ENCODE data around the gene CTF1. TPM values are rescaled to one million over a fixed set of nuclear protein-coding genes. Genes with fewer than 3 reads are reported as not detected.

CTF1 gene
- total and polyA plus RNA-seq, 7 experiments from 2014 or later = 0.17 to 0.54 (median 0.40) TPM; not detected in 3

- H3K27ac ChIP-seq (ENCODE audit: low read depth, low read length) = peak overlapping the region; percentile 80
Measured at GRCh38 chr16:30903002-30903401, 6.6 kb downstream of the CTF1 start.

GRCh38 chr16:30903596-30903995, 7.2 kb downstream of the CTF1 start:
- DNase-seq = no peak
- CTCF ChIA-PET = interaction anchor here (3.8 to 4.1 kb wide), 2 partner anchors 30 to 59 kb away, joined by 23 to 54 read pairs; no protein-coding TSS in a partner anchor

More at GRCh38 chr16:30903002-30903401, 6.6 kb downstream of the CTF1 start:
- no peaks in the 10 kb centered on the region for H3K36me3 ChIP-seq (ENCODE audit: control insufficient read depth in 2 of 3, insufficient read depth in 3 of 3, low read length in 3 of 3)
- Mint-ChIP-seq H3K4me1 (peaks cover 25 to 45% (median 38%) of the 10 kb centered on the region in 7 donors), H3K36me3 (peaks cover 0 to 4% (median 0%) of the 10 kb centered on the region in 5 donors), H3K27me3 (no peaks in the 10 kb centered on the region), H3K27ac (peak overlapping the region; percentile 90 to 99 (median 98)), H3K4me3 (peak overlapping the region; percentile 91 to 99 (median 96)), H3K9me3 (peaks cover 0 to 5% (median 0%) of the 10 kb centered on the region in 11 donors)
- H3K9me3 ChIP-seq (ENCODE audit: control insufficient read depth in 2 of 3, low read length in 3 of 3) = peaks cover 0 to 3% (median 0%) of the 10 kb centered on the region in 3 experiments
- POLR2A ChIA-PET = interaction anchor here (1.0 to 4.3 kb wide), 12 partner anchors 10 to 557 kb away, joined by 3 to 67 read pairs (median 8); partner anchors contain the start of genes ARMC5, BCL7C, ZNF646 and ZNF668
- CTCF ChIA-PET = interaction anchor here (0.8 to 4.1 kb wide), 5 partner anchors 10 to 539 kb away, joined by 3 to 54 read pairs (median 9); partner anchors contain the start of gene ZNF843
- ATAC-seq = no peak
- DNase-seq = peak in 3 of 9 donors; percentile 19 to 37 (median 27)
- H3K27me3 ChIP-seq (ENCODE audit: control insufficient read depth in 2 of 2, insufficient read depth in 2 of 2, low read length in 2 of 2) = no peaks in the 10 kb centered on the region
- intact Hi-C loops (cut with micrococcal nuclease) = loop anchor here (1.0 to 5.0 kb wide), 2 partner anchors 28 to 141 kb away; partner anchors contain the start of genes CFAP119 (in 1 of the 2) and RNF40 (in 1 of the 2)
- peaks cover 26 to 35% of the 10 kb centered on the region in 2 donors for H3K4me1 ChIP-seq (ENCODE audit: control insufficient read depth in 2 of 2, insufficient read depth in 2 of 2, low read length in 2 of 2)
- peak overlapping the region; percentile 65 for H3K4me3 ChIP-seq (ENCODE audit: low read length)

GRCh38 chr16:30904114-30904780, 7.8 kb downstream of the CTF1 start:
- CTCF ChIA-PET = interaction anchor here (0.8 to 1.9 kb wide), 2 partner anchors 13 to 59 kb away, joined by 3 to 6 read pairs; no protein-coding TSS in a partner anchor
- Histone ChIP-seq H3K27ac (ENCODE audit: low read depth, low read length) (peak overlapping the region; percentile 80), H3K4me1 (ENCODE audit: control insufficient read depth in 2 of 2, insufficient read depth in 2 of 2, low read length in 2 of 2) (peaks cover 26 to 38% of the 10 kb centered on the region in 2 donors), H3K9me3 (ENCODE audit: control insufficient read depth in 2 of 3, low read length in 3 of 3) (peaks cover 0 to 3% (median 0%) of the 10 kb centered on the region in 3 experiments), H3K4me3 (ENCODE audit: low read length) (no peak overlapping the region), H3K27me3 (ENCODE audit: control insufficient read depth in 2 of 2, insufficient read depth in 2 of 2, low read length in 2 of 2) (no peaks in the 10 kb centered on the region), H3K36me3 (ENCODE audit: control insufficient read depth in 2 of 3, insufficient read depth in 3 of 3, low read length in 3 of 3) (no peaks in the 10 kb centered on the region)
- Mint-ChIP-seq H3K27me3 (no peaks in the 10 kb centered on the region), H3K36me3 (peaks cover 0 to 4% (median 0%) of the 10 kb centered on the region in 5 donors), H3K4me3 (peak overlapping the region in 5 of 10 donors; percentile 28 to 99 (median 94)), H3K4me1 (peaks cover 26 to 47% (median 35%) of the 10 kb centered on the region in 7 donors), H3K9me3 (peaks cover 0 to 5% (median 0%) of the 10 kb centered on the region in 11 donors), H3K27ac (peak overlapping the region; percentile 41 to 99 (median 96))
- DNase-seq (no peak), ATAC-seq (no peak)
- POLR2A ChIA-PET = interaction anchor here (0.6 to 4.3 kb wide), 7 partner anchors 9 to 99 kb away, joined by 3 to 67 read pairs (median 5); no protein-coding TSS in a partner anchor
- intact Hi-C loops (cut with micrococcal nuclease) = loop anchor here in 1 of 2 donors (5.0 kb wide), 1 partner anchor 142 kb away; the partner anchor contains the start of genes CFAP119 and RNF40

More at GRCh38 chr16:30903596-30903995, 7.2 kb downstream of the CTF1 start:
- POLR2A ChIA-PET = interaction anchor here (0.6 to 4.3 kb wide), 6 partner anchors 11 to 98 kb away, joined by 3 to 67 read pairs (median 10); partner anchors contain the start of gene BCL7C
- ATAC-seq = peak; percentile 21
- peaks cover 0 to 4% (median 0%) of the 10 kb centered on the region in 5 donors for H3K36me3 Mint-ChIP-seq
- H3K4me1 Mint-ChIP-seq = peaks cover 26 to 47% (median 38%) of the 10 kb centered on the region in 7 donors
- peak overlapping the region; percentile 18 to 99 (median 73) for H3K4me3 Mint-ChIP-seq
- Histone ChIP-seq H3K27ac (ENCODE audit: low read depth, low read length) (peak overlapping the region; percentile 80), H3K36me3 (ENCODE audit: control insufficient read depth in 2 of 3, insufficient read depth in 3 of 3, low read length in 3 of 3) (no peaks in the 10 kb centered on the region), H3K4me3 (ENCODE audit: low read length) (no peak overlapping the region), H3K9me3 (ENCODE audit: control insufficient read depth in 2 of 3, low read length in 3 of 3) (peaks cover 0 to 3% (median 0%) of the 10 kb centered on the region in 3 experiments), H3K27me3 (ENCODE audit: control insufficient read depth in 2 of 2, insufficient read depth in 2 of 2, low read length in 2 of 2) (no peaks in the 10 kb centered on the region), H3K4me1 (ENCODE audit: control insufficient read depth in 2 of 2, insufficient read depth in 2 of 2, low read length in 2 of 2) (peaks cover 26 to 38% of the 10 kb centered on the region in 2 donors)
- peak overlapping the region; percentile 90 to 99 (median 96) for H3K27ac Mint-ChIP-seq
- H3K27me3 Mint-ChIP-seq = no peaks in the 10 kb centered on the region
- peaks cover 0 to 5% (median 0%) of the 10 kb centered on the region in 11 donors for H3K9me3 Mint-ChIP-seq
- intact Hi-C loops (cut with micrococcal nuclease) = loop anchor here (1.0 to 5.0 kb wide), 2 partner anchors 28 to 141 kb away; partner anchors contain the start of genes CFAP119 (in 1 of the 2) and RNF40 (in 1 of the 2)

GRCh38 chr16:30907064-30907463, 10.7 kb downstream of the CTF1 start:
- CTCF ChIA-PET = no interaction called here
- no peak for ATAC-seq

GRCh38 chr16:30910427-30911029, 14.1 kb downstream of the CTF1 start:
- no peaks in the 10 kb centered on the region for H3K9me3 Mint-ChIP-seq
- no peak overlapping the region for H3K4me3 Mint-ChIP-seq
- intact Hi-C loops (cut with micrococcal nuclease) = no loop called here
- ChIA-PET POLR2A (no interaction called here), CTCF (no interaction called here)
- H3K27ac Mint-ChIP-seq = no peak overlapping the region
- H3K27me3 Mint-ChIP-seq = no peaks in the 10 kb centered on the region
- H3K27ac ChIP-seq (ENCODE audit: low read depth, low read length) = no peak overlapping the region
- no peak for DNase-seq
- no peak overlapping the region for H3K4me3 ChIP-seq (ENCODE audit: low read length)
- H3K36me3 ChIP-seq (ENCODE audit: control insufficient read depth in 2 of 3, insufficient read depth in 3 of 3, low read length in 3 of 3) = no peaks in the 10 kb centered on the region
- H3K9me3 ChIP-seq (ENCODE audit: control insufficient read depth in 2 of 3, low read length in 3 of 3) = no peaks in the 10 kb centered on the region
- no peaks in the 10 kb centered on the region for H3K36me3 Mint-ChIP-seq
- peaks cover 7 to 15% (median 9%) of the 10 kb centered on the region in 7 donors for H3K4me1 Mint-ChIP-seq
- no peak for ATAC-seq
- no peaks in the 10 kb centered on the region for H3K27me3 ChIP-seq (ENCODE audit: control insufficient read depth in 2 of 2, insufficient read depth in 2 of 2, low read length in 2 of 2)
- H3K4me1 ChIP-seq (ENCODE audit: control insufficient read depth in 2 of 2, insufficient read depth in 2 of 2, low read length in 2 of 2) = peaks cover 0 to 7% of the 10 kb centered on the region in 2 donors

More at GRCh38 chr16:30907064-30907463, 10.7 kb downstream of the CTF1 start:
- intact Hi-C loops (cut with micrococcal nuclease) = no loop called here
- peaks cover 0 to 3% (median 0%) of the 10 kb centered on the region in 3 experiments for H3K9me3 ChIP-seq (ENCODE audit: control insufficient read depth in 2 of 3, low read length in 3 of 3)
- H3K27ac ChIP-seq (ENCODE audit: low read depth, low read length) = no peak overlapping the region
- Mint-ChIP-seq H3K27ac (no peak overlapping the region), H3K4me3 (no peak overlapping the region), H3K4me1 (peaks cover 17 to 36% (median 27%) of the 10 kb centered on the region in 7 donors), H3K27me3 (no peaks in the 10 kb centered on the region), H3K36me3 (peaks cover 0 to 4% (median 0%) of the 10 kb centered on the region in 5 donors), H3K9me3 (peaks cover 0 to 5% (median 0%) of the 10 kb centered on the region in 11 donors)
- POLR2A ChIA-PET = interaction anchor here (0.6 to 2.1 kb wide), 4 partner anchors 33 to 224 kb away, joined by 3 to 11 read pairs (median 4); no protein-coding TSS in a partner anchor
- no peaks in the 10 kb centered on the region for H3K36me3 ChIP-seq (ENCODE audit: control insufficient read depth in 2 of 3, insufficient read depth in 3 of 3, low read length in 3 of 3)
- peaks cover 19 to 28% of the 10 kb centered on the region in 2 donors for H3K4me1 ChIP-seq (ENCODE audit: control insufficient read depth in 2 of 2, insufficient read depth in 2 of 2, low read length in 2 of 2)
- no peak overlapping the region for H3K4me3 ChIP-seq (ENCODE audit: low read length)
- DNase-seq = no peak
- no peaks in the 10 kb centered on the region for H3K27me3 ChIP-seq (ENCODE audit: control insufficient read depth in 2 of 2, insufficient read depth in 2 of 2, low read length in 2 of 2)

Data from naive thymus-derived CD4-positive, alpha-beta T cell (primary cell).